ENCODE results near the gene SYNDIG1.

The SYNDIG1 gene

DNA sequence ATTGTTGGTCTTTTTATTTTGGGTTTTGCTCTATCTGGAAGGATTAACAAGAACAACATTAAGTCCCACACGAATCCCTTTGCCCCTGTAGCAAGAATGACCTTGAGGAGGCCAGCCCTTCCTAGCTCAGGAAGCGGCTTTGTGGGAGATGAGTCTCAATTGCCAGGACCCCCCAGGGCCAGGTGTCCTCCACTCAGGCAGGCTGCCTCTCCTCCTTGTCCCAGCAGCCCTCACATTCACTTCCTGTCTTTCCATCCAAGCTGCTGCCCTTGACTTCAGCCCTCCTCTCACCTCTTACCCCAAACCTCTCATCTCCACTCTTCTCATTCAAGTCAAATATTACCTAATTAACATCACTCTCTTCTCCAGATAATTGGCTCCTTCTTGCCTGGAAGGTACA is 22.6 kb upstream of the SYNDIG1 start:
- no peak for DNase-seq (ENCODE audit: low read depth in 2 of 2)

GRCh38 chr20:24448170-24448569 is 21.3 kb upstream of the SYNDIG1 start:
- DNase-seq (ENCODE audit: low read depth in 2 of 2) = no peak

GRCh38 chr20:24449026-24449720 is 20.3 kb upstream of the SYNDIG1 start:
- no peak for DNase-seq (ENCODE audit: low read depth in 2 of 2)

DNA sequence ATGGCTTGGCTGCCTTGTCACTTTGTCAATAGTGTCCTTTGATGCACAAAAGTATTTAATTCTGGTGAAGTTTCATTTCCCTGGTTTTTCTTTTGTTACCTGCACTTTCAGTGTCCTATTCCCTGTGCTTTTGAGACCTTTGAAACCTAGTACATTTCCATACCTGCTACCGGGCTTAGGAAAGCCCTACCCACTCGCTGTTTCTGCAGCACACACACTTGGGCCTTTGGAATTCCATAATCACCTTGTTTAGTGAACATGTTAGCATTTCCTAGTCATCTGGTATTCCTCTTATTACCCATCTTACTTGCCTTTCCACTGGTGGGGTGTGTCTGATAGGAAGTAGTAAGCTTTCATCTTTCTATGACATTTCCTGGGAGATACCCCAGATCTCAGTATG is 19.3 kb upstream of the SYNDIG1 start:
- no peak for DNase-seq (ENCODE audit: low read depth in 2 of 2)

DNA sequence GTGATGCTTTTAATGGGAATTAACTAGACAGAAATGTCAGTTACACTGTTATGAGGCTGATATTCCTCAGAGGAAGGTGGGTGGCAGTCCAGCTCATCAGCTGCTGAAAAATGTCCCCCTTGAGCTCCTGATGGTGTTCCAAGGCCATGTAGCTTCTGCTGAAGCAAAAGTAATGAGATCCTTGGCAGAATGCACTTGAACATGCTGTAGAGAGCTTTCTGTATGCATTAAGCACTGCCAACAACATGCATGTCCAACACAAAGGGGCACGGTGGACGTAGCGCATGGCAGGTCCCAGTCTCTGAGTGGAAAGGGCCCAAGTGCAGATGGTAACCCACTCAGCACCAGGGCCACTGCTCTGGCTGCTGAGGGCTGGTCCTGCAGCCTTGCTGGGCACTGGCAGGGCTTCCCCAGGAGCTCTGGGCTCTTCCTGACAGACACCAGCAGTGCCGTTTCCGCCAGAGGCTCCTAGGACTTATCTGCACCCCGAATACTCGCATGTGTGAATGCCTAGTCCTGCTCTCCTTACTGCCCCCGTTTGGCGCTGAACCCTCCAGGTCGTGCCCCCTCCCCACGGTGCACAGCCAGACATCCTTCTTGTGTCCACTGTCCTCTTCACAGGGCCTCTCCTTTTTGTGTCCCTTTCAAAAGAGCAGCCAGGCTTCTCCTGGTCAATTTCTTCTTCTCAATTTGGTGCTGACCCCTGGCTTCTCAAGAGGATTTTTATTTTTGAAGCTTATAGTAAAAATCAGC is 18.6 kb upstream of the SYNDIG1 start:
- no peak for DNase-seq (ENCODE audit: low read depth in 2 of 2)

DNA sequence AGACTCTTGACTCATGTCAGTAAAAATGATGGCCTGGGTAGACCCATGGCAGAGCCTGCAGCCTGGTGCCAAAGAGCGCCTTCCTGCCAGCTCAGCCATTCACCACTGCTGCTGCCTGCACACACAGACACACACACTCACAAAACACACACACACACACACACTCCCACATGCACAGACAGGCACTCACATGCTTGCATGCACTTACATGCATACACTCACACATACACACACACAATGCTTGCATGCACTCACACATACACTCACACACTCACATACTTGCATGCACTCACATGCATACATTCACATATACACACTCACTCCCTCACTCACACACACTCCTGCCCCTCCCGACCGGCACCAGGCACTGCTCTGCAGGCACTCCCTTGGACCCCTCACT is 18.0 kb upstream of the SYNDIG1 start:
- DNase-seq (ENCODE audit: low read depth in 2 of 2) = no peak

DNA sequence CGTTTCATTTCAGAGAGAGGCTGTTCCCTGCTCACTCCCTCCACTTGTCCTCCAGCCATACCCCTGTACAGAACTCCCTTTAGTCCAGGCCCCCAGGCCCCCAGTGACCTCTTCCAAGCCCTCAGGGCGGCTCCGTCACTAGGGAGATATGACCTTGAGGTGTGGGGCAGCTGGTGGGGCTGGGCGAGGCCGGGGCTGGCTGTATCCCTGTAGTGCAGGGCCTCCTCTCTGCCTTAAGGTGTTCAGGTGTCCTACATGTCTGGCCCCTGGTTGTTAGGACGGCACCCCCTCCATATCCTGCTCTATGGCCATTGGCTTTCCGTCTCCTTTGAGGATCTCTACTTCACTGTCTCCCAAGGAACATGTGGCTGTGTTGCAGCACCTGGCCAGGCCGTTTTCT is 17.4 kb upstream of the SYNDIG1 start:
- DNase-seq (ENCODE audit: low read depth in 2 of 2) = no peak

GRCh38 chr20:24452498-24453127 is 16.8 kb upstream of the SYNDIG1 start:
- DNase-seq (ENCODE audit: low read depth in 2 of 2) = no peak

DNA sequence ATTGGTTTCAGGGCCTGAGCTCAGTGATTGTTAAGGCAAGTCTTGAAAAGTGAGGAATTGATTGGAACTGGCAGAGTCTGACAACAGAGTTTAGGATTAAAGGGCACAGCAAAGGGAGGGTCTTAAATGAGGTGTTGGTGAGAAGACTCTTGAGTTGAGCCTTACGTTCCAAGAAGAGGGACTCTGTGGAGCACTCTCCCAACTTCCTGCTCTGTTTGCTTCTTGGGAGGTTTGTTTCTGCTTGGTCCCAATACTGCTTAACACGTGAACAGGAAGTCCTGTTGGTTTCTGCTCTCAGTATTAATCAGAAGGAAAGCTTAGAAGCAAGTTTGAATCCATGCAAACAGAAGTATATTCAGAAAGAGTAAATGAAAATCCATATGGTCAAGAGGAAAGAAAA is 15.6 kb upstream of the SYNDIG1 start:
- no peak for DNase-seq (ENCODE audit: low read depth in 2 of 2)

- no peak for DNase-seq (ENCODE audit: low read depth in 2 of 2)
These were observed 14.3 kb upstream of the SYNDIG1 start for GRCh38 chr20:24455081-24455480.

GRCh38 chr20:24456398-24456781 is 13.0 kb upstream of the SYNDIG1 start:
- no peak for DNase-seq (ENCODE audit: low read depth in 2 of 2)

- no peak for DNase-seq (ENCODE audit: low read depth in 2 of 2)
These were observed 11.0 kb upstream of the SYNDIG1 start for GRCh38 chr20:24458436-24458835.

- no peak for DNase-seq (ENCODE audit: low read depth in 2 of 2)
These were observed 9.7 kb upstream of the SYNDIG1 start for GRCh38 chr20:24459733-24460132.

DNA sequence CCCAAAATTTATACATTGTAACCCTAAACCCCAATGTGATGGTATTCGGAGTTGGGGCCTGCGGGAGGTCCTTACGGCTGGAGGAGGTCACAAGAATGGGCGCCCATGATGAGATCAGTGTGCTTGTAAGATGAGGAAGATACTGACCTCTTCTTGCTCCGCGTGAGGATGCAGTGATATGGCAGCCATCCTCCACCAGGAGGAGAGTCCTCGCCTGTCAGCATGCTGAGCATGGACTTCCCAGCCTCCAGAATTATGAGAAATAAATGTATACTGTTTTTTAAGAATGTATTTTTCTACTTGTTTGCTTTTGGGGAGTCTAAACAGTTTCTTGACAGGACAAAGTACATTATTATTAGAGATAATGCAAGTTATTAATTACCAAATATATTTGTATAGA is 8.7 kb upstream of the SYNDIG1 start:
- DNase-seq (ENCODE audit: low read depth in 2 of 2) = no peak

DNA sequence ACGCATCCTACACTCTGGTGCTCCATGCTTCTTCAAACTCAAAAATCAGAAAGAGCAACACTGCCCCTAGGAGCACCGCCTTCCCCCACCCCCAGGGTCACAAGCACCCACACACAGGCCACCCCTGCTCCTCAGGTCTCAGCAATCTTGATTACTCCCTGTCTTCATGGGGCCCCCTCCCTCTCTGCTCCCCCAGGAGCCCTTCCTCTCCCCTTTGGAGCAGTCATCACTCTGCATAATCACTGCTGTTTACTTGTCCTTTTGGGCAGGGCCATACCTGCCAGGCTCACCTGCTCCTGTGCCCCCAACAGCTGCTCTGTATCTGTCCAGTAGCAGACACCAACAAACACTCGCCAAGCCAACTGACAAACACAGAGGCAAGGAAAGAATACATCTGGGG is 7.6 kb upstream of the SYNDIG1 start:
- no peak for DNase-seq (ENCODE audit: low read depth in 2 of 2)

DNA sequence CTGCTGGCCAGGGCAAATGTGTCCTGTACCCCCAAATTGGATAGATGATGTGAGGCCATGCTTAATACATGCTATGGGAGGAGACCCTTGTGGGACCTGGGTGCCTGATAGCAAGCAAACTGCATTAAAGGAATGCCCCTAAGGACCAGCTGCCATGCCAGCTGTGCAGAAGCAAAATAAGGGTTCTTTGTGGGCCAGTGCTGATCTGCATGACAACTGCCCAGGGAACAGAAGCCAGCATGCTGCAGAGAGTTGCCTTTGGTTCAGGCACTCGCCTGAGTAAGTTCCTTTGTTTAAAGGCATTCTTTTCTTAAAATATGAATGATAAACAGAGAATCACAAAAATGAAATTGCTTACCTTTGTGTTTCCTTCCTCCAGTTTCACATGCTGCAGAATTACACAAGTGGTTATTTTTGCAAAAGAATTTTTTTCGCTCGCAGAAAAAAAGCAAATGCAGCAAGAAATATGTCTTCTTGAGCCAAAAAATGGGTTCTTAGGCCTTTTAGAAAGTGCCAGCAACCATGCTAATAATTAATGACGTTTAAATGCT is 6.9 kb upstream of the SYNDIG1 start:
- DNase-seq (ENCODE audit: low read depth in 2 of 2) = no peak

DNA sequence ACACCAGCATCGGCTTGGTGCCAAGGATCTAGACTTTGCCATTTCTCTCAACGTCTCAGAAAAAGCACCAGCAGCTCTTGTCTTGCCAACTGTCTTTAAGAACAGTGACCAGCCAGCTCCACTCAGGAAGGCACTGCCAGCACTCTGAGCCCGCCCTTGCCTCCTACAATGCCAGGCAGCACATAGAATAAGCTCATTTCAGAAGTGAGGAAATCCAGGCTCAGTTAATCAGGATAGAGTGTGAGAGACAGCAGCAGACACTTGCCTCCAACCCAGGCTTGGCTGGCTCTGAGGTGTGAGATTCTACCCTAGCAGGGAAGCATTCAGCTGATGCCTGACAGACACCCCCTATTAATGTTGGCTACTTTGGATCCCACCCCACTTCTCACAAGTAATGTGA is 4.3 kb upstream of the SYNDIG1 start:
- no peak for DNase-seq (ENCODE audit: low read depth in 2 of 2)

GRCh38 chr20:24465730-24466129 is 3.7 kb upstream of the SYNDIG1 start:
- no peak for DNase-seq (ENCODE audit: low read depth in 2 of 2)

- DNase-seq (ENCODE audit: low read depth in 2 of 2) = no peak
These were observed 871 bp upstream of the SYNDIG1 start for GRCh38 chr20:24468401-24469115.

DNA sequence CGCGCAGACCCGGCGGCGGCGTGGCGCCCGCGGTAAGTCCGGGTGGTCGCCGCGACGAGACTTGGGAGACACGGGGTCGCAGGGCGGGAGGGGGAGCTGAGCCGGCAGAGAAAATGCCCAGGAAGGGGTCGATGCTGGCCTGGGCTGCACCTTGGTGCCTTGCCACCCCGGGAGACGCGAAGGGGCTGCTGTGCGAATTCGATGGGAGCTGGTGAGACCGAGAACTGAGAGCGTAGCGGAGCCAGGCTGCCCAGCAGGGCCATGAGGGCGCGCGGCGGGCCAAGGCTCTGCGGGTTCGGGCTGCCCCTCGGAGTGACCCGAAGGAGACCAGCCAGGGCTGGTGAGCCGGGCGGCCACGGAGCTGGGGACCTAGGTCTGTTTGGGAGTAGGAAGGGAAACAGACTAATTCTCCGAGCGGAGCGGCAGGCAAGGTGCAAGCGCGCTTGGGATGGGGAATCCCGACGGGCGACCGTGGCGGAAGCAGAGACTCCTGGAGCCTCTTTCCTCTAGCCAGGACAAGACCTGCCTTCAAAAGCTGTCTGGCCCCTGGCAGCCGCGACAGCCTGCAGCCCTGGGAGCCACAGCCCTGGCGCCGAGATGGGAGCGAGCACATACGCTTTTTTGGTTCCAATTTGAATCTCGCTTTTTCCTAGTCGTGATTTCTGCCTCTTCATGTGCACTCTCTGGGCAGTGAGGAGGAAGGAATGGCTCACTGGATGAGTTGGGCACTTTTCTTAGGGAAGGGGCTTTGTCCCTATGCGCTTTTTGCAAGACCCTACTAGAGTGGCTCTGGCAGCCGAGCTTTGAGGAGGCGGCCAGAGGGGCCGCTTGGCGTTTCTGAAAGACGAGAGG is 691 bp downstream of the SYNDIG1 start:
- DNase-seq (ENCODE audit: low read depth in 2 of 2) = no peak
